MCF 10A (cell line): Measurements from ENCODE around the gene GPRC5B. TPM values are rescaled to one million over a fixed set of nuclear protein-coding genes. Genes with fewer than 3 reads are reported as not detected.

Experiments used
- Bru-seq: library from RNA; stranded (reverse); fragments of 400-500 nt; gene quantifications from one replicate; lab custom pipeline; 2021; lab: Mats Ljungman, UMichigan
- BruChase-seq, 2 experiments: library from RNA; stranded (reverse); fragments of 400-500 nt; gene quantifications; one replicate each; lab custom pipeline; 2021; lab: Mats Ljungman, UMichigan
- BruUV-seq: library from RNA; stranded (reverse); fragments of 400-500 nt; replicated peaks from 2 replicates; lab custom pipeline; 2021; lab: Mats Ljungman, UMichigan
- CTCF ChIA-PET: fragments of 300-600 bp; sonication (Branson Sonifier 250); formaldehyde crosslinking; extraction: SDS; loops from one replicate; lab custom pipeline; 2021; ENCODE audit warnings: antibody characterized with exemption, inconsistent platforms; lab: Yijun Ruan, JAX
- POLR2A ChIA-PET: fragments of 300-600, 350-650 bp; sonication (Branson Sonifier 250); formaldehyde crosslinking; extraction: SDS; loops from one replicate; lab custom pipeline; 2020; ENCODE audit warnings: antibody characterized with exemption, inconsistent platforms; lab: Yijun Ruan, JAX
- DNase-seq: peaks from one replicate; pipeline ENCODE4 v3.0.0-alpha.2; 2018; ENCODE audit not compliant: unreplicated experiment
- H3K27ac Mint-ChIP-seq: one replicate; pipeline ENCODE4 v1.8.0; 2022; ENCODE audit warnings: mild to moderate bottlenecking, low read depth, mixed read lengths; ENCODE audit not compliant: unreplicated experiment
- H3K27me3 Mint-ChIP-seq: one replicate; pipeline ENCODE4 v1.8.0; 2022; ENCODE audit warnings: mixed read lengths; ENCODE audit not compliant: insufficient read depth, unreplicated experiment
- H3K36me3 Mint-ChIP-seq: one replicate; pipeline ENCODE4 v1.8.0; 2022; ENCODE audit warnings: mild to moderate bottlenecking, moderate library complexity, mixed read lengths; ENCODE audit not compliant: insufficient read depth, unreplicated experiment
- H3K4me1 Mint-ChIP-seq: one replicate; pipeline ENCODE4 v1.8.0; 2022; ENCODE audit warnings: mixed read lengths; ENCODE audit not compliant: insufficient read depth, unreplicated experiment
- H3K4me3 Mint-ChIP-seq: one replicate; pipeline ENCODE4 v1.8.0; 2022; ENCODE audit warnings: mild to moderate bottlenecking, moderate library complexity, mixed read lengths; ENCODE audit not compliant: unreplicated experiment
- H3K9me3 Mint-ChIP-seq: one replicate; pipeline ENCODE4 v1.8.0; 2022; ENCODE audit warnings: mixed read lengths; ENCODE audit not compliant: unreplicated experiment
- CTCF ChIP-seq: fragments of 200-600 bp; IDR thresholded peaks from one replicate; pipeline ENCODE4 v1.8.0; 2022; ENCODE audit warnings: antibody characterized with exemption, mild to moderate bottlenecking; ENCODE audit not compliant: unreplicated experiment
- intact Hi-C: fragments of 100-400 bp; cut with micrococcal nuclease; formaldehyde crosslinking; loops from 2 replicates; pipeline ENCODE4 v1.14.1; 2022
- long read RNA-seq: library from polyadenylated mRNA; stranded (forward); transcript quantifications from one replicate; pipeline ENCODE4 v2.0.0, GENCODE V29; 2022
- total RNA-seq: library from RNA; stranded (reverse); gene quantifications from 2 replicates; pipeline ENCODE4 v1.2.3, GENCODE V29; 2022

Gene GPRC5B
- total RNA-seq (not detected in 2 replicates), Bru-seq, nascent RNA (percentile 10 among the genes with signal in this experiment), BruChase-seq, experiment 1, labeled RNA remaining after a 6-hour chase (percentile 4 among the genes with signal in this experiment), BruChase-seq, experiment 2, labeled RNA remaining after a 2-hour chase (percentile 11 among the genes with signal in this experiment)
- long read RNA-seq = 0 reads

- Mint-ChIP-seq H3K36me3 (no peaks in the 10 kb centered on the region), H3K4me1 (peaks cover 4% of the 10 kb centered on the region), H3K9me3 (no peaks in the 10 kb centered on the region), H3K4me3 (peak within 1 kb of the TSS; percentile 60), H3K27me3 (peaks cover 12% of the 10 kb centered on the region), H3K27ac (no peak within 1 kb of the TSS)
- BruUV-seq = no TSS peak
- intact Hi-C loops = loop anchor here (5.0 kb wide), 2 partner anchors 168 to 303 kb away; partner anchors contain the start of genes IQCK and KNOP1
- ChIA-PET POLR2A (no interaction called here), CTCF (interaction anchor here (0.5 to 6.6 kb wide), 13 partner anchors 10 to 336 kb away, joined by 3 to 184 read pairs (median 3); partner anchors contain the start of gene VPS35L)
- no peak for DNase-seq
- peak; percentile 8 for TF ChIP-seq CTCF
These were observed at the start of gene GPRC5B for GRCh38 chr16:19884611-19885450. Gene GPRC5B, minus strand, starts transcription at chr16:19884848. Its CDS starts 12,003 bp downstream, at chr16:19872845.

GRCh38 chr16:19933740-19934139 is 49.1 kb upstream of the GPRC5B start:
- Mint-ChIP-seq H3K27ac (no peak overlapping the region), H3K4me1 (no peaks in the 10 kb centered on the region), H3K9me3 (peaks cover 8% of the 10 kb centered on the region), H3K27me3 (peaks cover 12% of the 10 kb centered on the region), H3K4me3 (no peak overlapping the region), H3K36me3 (no peaks in the 10 kb centered on the region)
- POLR2A ChIA-PET = no interaction called here
- DNase-seq = no peak
- BruUV-seq = no TSS peak
- intact Hi-C loops = no loop called here
- TF ChIP-seq CTCF = no peak
- CTCF ChIA-PET = no interaction called here

- CTCF ChIA-PET = interaction anchor here (0.7 kb wide), 1 partner anchor 22 kb away, joined by 3 read pairs; no protein-coding TSS in a partner anchor
- H3K4me3 Mint-ChIP-seq = no peak overlapping the region
- no peak for TF ChIP-seq CTCF
These were observed 44.4 kb upstream of the GPRC5B start for GRCh38 chr16:19929062-19929511.

GRCh38 chr16:19928432-19928831 is 43.8 kb upstream of the GPRC5B start:
- no peak for DNase-seq
- Mint-ChIP-seq H3K4me3 (no peak overlapping the region), H3K4me1 (no peaks in the 10 kb centered on the region), H3K27me3 (no peaks in the 10 kb centered on the region), H3K27ac (no peak overlapping the region), H3K9me3 (no peaks in the 10 kb centered on the region), H3K36me3 (no peaks in the 10 kb centered on the region)
- BruUV-seq = no TSS peak
- ChIA-PET CTCF (interaction anchor here (1.2 kb wide), 1 partner anchor 22 kb away, joined by 5 read pairs; no protein-coding TSS in a partner anchor), POLR2A (no interaction called here)
- no peak for TF ChIP-seq CTCF
- intact Hi-C loops = no loop called here

More at GRCh38 chr16:19929062-19929511, 44.4 kb upstream of the GPRC5B start:
- H3K4me1 Mint-ChIP-seq = no peaks in the 10 kb centered on the region
- intact Hi-C loops = no loop called here
- H3K36me3 Mint-ChIP-seq = no peaks in the 10 kb centered on the region
- H3K27ac Mint-ChIP-seq = no peak overlapping the region
- no peak for DNase-seq
- H3K9me3 Mint-ChIP-seq = peaks cover 3% of the 10 kb centered on the region
- no TSS peak for BruUV-seq
- POLR2A ChIA-PET = no interaction called here
- H3K27me3 Mint-ChIP-seq = no peaks in the 10 kb centered on the region
